SK-N-MC (cell line): Measurements from ENCODE around the gene MORF4L1.
A peak's percentile ranks its signal among the peaks of the same experiment; 100 is the strongest.

ENCODE experiments used
- DNase-seq: peaks from one replicate; pipeline ENCODE4 v3.0.0-alpha.2; 2011; ENCODE audit warnings: low read depth, low spot score
- H3K27ac ChIP-seq: fragments of 200-600 bp; sonication (generic); 2 replicates; pipeline ENCODE4 v1.5.1; 2016; ENCODE audit warnings: mixed run types
- H3K36me3 ChIP-seq: fragments of 200-600 bp; sonication (generic); 2 replicates; pipeline ENCODE4 v1.6.1; 2017; ENCODE audit warnings: antibody characterized with exemption, low read length, mixed read lengths; ENCODE audit not compliant: insufficient read depth
- H3K4me3 ChIP-seq: fragments of 200-600 bp; sonication (generic); 2 replicates; pipeline ENCODE4 v1.5.1; 2016
- H3K9ac ChIP-seq: fragments of 200-600 bp; sonication (generic); 2 replicates; pipeline ENCODE4 v1.8.0; 2017; ENCODE audit warnings: mixed run types, mixed read lengths; ENCODE audit not compliant: insufficient read length
- H3K9me3 ChIP-seq: fragments of 200-600 bp; sonication (generic); 2 replicates; pipeline ENCODE4 v1.6.1; 2017; ENCODE audit warnings: low read depth, mild to moderate bottlenecking, antibody characterized with exemption, low read length, moderate library complexity, mixed read lengths
- EZH2 ChIP-seq: fragments of 200-600 bp; sonication (generic); IDR thresholded peaks from one replicate; pipeline ENCODE4 v1.6.1; 2017; ENCODE audit warnings: antibody characterized with exemption
- FOXP2 ChIP-seq: optimal IDR thresholded peaks from 2 replicates; pipeline ENCODE3; 2011; ENCODE audit warnings: mild to moderate bottlenecking, moderate library complexity; ENCODE audit not compliant: insufficient read depth; ENCODE audit errors: extremely low read length, control extremely low read depth
- POLR2AphosphoS5 ChIP-seq: IDR thresholded peaks from 2 replicates; pipeline ENCODE4 v1.6.1; 2012; ENCODE audit warnings: mild to moderate bottlenecking, low read depth, low read length, borderline replicate concordance

MORF4L1 gene

GRCh38 chr15:78904599-78905358, 32.1 kb downstream of the MORF4L1 start:
- no peak for DNase-seq
- no peak overlapping the region for H3K4me3 ChIP-seq
- TF ChIP-seq FOXP2 = no peak
- no peak; the same call in 1 of the 2 replicates for TF ChIP-seq POLR2AphosphoS5
- no peak for TF ChIP-seq EZH2
- H3K9ac ChIP-seq = no peak overlapping the region
- peak overlapping the region; percentile 11; the same call in 1 of the 2 replicates for H3K27ac ChIP-seq
- H3K9me3 ChIP-seq = no peaks in the 10 kb centered on the region
- H3K36me3 ChIP-seq = peaks cover 94% of the 10 kb centered on the region

DNA sequence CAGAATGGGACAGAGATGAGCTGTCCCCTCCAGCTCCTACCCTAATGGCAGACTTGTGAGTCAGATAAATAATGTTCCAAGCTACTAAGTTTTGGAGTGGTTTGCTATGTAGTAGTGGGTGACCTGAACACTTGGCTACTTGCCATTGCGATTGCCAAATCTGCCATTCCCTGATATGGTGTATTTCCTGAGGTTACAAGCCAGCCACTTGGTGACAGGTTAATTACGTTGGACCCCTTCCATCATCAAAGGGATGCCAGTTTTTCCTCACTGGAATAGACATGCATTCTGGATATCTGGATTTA, 33.6 kb downstream of the MORF4L1 start:
- no peak overlapping the region for H3K9ac ChIP-seq
- H3K4me3 ChIP-seq = no peak overlapping the region
- no peak for DNase-seq
- H3K9me3 ChIP-seq = no peaks in the 10 kb centered on the region
- no peak for TF ChIP-seq POLR2AphosphoS5
- H3K27ac ChIP-seq = 0 out of 2 replicates have a peak overlapping the region, but pooled peaks have one; percentile 34
- H3K36me3 ChIP-seq = peaks cover 94% of the 10 kb centered on the region

GRCh38 chr15:78907577-78907976, 34.9 kb downstream of the MORF4L1 start:
- Histone ChIP-seq H3K9me3 (no peaks in the 10 kb centered on the region), H3K9ac (no peak overlapping the region), H3K4me3 (no peak overlapping the region), H3K27ac (no peak overlapping the region; the same call in 1 of the 2 replicates), H3K36me3 (peaks cover 94% of the 10 kb centered on the region)
- no peak for DNase-seq
- no peak for TF ChIP-seq FOXP2
- no peak for TF ChIP-seq POLR2AphosphoS5
- TF ChIP-seq EZH2 = no peak

DNA sequence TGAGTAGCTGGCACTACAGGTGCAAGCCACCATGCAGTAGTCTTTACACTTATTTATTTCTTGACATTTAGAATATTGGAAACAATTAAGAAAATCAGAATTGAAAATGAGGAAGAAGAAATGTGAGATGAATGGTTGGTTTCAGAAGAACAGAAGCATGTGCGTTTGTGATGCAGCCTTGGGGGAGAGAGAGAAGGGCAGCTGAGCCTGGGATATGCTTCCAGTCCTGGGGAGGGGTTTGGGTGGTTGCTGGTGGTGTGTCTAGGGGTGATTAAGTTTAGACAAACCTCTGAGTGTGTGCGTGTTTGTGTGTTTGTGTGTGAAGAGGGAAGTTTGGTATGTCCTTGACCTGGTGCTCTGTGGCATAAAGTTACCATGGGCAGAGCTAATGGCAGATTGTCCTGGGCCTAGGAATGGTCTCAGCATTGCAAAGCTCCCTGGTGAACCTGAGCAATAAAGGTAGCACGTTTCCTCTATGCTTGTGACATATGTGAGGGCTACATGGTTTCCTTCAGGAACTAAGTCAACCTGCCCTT, 36.5 kb downstream of the MORF4L1 start:
- no peak overlapping the region for H3K9ac ChIP-seq
- H3K36me3 ChIP-seq = peaks cover 93% of the 10 kb centered on the region
- DNase-seq = no peak
- H3K9me3 ChIP-seq = no peaks in the 10 kb centered on the region
- H3K27ac ChIP-seq = no peak overlapping the region
- no peak overlapping the region for H3K4me3 ChIP-seq
- TF ChIP-seq POLR2AphosphoS5 = no peak
- no peak for TF ChIP-seq EZH2
- TF ChIP-seq FOXP2 = no peak

GRCh38 chr15:78909791-78910228, 37.1 kb downstream of the MORF4L1 start:
- Histone ChIP-seq H3K9me3 (no peaks in the 10 kb centered on the region), H3K9ac (no peak overlapping the region)

GRCh38 chr15:78910271-78910670, 37.6 kb downstream of the MORF4L1 start:
- no peak overlapping the region for H3K27ac ChIP-seq
- DNase-seq = no peak
- TF ChIP-seq POLR2AphosphoS5 (no peak), EZH2 (no peak), FOXP2 (no peak)
- no peaks in the 10 kb centered on the region for H3K9me3 ChIP-seq
- no peak overlapping the region for H3K4me3 ChIP-seq
- no peak overlapping the region for H3K9ac ChIP-seq
- H3K36me3 ChIP-seq = peaks cover 83% of the 10 kb centered on the region

More at GRCh38 chr15:78909791-78910228, 37.1 kb downstream of the MORF4L1 start:
- H3K27ac ChIP-seq = no peak overlapping the region
- H3K4me3 ChIP-seq = no peak overlapping the region
- H3K36me3 ChIP-seq = peaks cover 87% of the 10 kb centered on the region
- DNase-seq = no peak
- TF ChIP-seq EZH2 = no peak
- TF ChIP-seq FOXP2 = no peak
- no peak for TF ChIP-seq POLR2AphosphoS5

- TF ChIP-seq POLR2AphosphoS5 (no peak), FOXP2 (no peak), EZH2 (no peak)
- H3K36me3 ChIP-seq = peaks cover 62% of the 10 kb centered on the region
- no peak overlapping the region for H3K4me3 ChIP-seq
- DNase-seq = no peak
- H3K9ac ChIP-seq = no peak overlapping the region
- H3K9me3 ChIP-seq = no peaks in the 10 kb centered on the region
- H3K27ac ChIP-seq = 0 out of 2 replicates have a peak overlapping the region, but pooled peaks have one; percentile 36
These were observed 39.6 kb downstream of the MORF4L1 start for GRCh38 chr15:78912316-78912715.

DNA sequence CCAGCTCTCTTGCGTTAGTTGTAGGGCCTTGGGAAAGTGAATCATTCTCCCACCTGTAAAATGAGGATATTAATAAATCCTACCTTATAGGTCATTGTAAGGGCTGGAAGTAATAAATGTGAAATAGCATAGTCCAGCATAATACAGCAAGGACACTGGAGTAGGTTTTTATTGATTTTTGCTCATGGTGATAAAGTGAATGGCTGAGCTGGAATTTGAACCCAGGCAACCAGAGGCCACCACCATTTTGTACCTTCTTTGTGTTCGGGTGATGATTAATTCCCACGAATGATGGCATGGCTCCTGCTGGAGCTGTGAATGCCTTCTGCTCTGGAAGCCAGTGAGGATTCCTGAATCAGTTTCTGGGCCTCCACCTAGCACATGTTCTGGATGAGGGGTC, 40.3 kb downstream of the MORF4L1 start:
- no peaks in the 10 kb centered on the region for H3K9me3 ChIP-seq
- H3K36me3 ChIP-seq = peaks cover 64% of the 10 kb centered on the region
- DNase-seq = no peak
- TF ChIP-seq EZH2 (no peak), POLR2AphosphoS5 (0 out of 2 replicates have a peak, but pooled peaks have one; percentile 12)
- H3K27ac ChIP-seq = no peak overlapping the region
- H3K4me3 ChIP-seq = no peak overlapping the region
- no peak overlapping the region for H3K9ac ChIP-seq
